H1 (cell line): ENCODE measurements around the gene TMEM59L. TPM values are rescaled to one million over a fixed set of nuclear protein-coding genes. Genes with fewer than 3 reads are reported as not detected.

Experiments used
- CTCF ChIA-PET: fragments of 300-600 bp; sonication (Branson Sonifier 250); formaldehyde crosslinking; loops from one replicate; lab custom pipeline; 2021; ENCODE audit not compliant: partially characterized antibody; lab: Charles Lee
- POLR2A ChIA-PET: fragments of 300-600 bp; sonication (Branson Sonifier 250); formaldehyde crosslinking; loops from one replicate; lab custom pipeline; 2021; ENCODE audit warnings: inconsistent platforms; ENCODE audit not compliant: partially characterized antibody; lab: Charles Lee
- DNase-seq, 2 experiments: peaks; one replicate each; pipeline versions ENCODE4 v3.0.0 to v3.0.0-alpha.2; 2010 to 2022; ENCODE audit warnings: low spot score in 2 of 2, low read depth in 1 of 2, mixed read lengths in 1 of 2
- FAIRE-seq: peaks from 2 replicates; lab custom pipeline; 2011; peaks lifted over from hg19 to GRCh38; lab: Jason Lieb, UNC
- H2AFZ ChIP-seq: 2 replicates; pipeline ENCODE4 v1.8.1; 2012; ENCODE audit warnings: low read length, inconsistent platforms
- H2AK5ac ChIP-seq: 2 replicates; pipeline ENCODE4 v1.6.1; 2013; ENCODE audit warnings: low read depth, low read length
- H2BK120ac ChIP-seq: replicated peaks from 2 replicates; pipeline ENCODE3; 2013; ENCODE audit warnings: low read depth, low read length, inconsistent platforms
- H2BK12ac ChIP-seq: 2 replicates; pipeline ENCODE4 v1.6.1; 2013; ENCODE audit warnings: low read depth, low read length
- H2BK15ac ChIP-seq: 2 replicates; pipeline ENCODE4 v1.6.1; 2013; ENCODE audit warnings: low read length
- H2BK20ac ChIP-seq: 2 replicates; pipeline ENCODE4 v1.6.1; 2013; ENCODE audit warnings: low read length
- H2BK5ac ChIP-seq: 2 replicates; pipeline ENCODE4 v1.6.1; 2013; ENCODE audit warnings: low read depth, low read length
- H3K14ac ChIP-seq: 2 replicates; pipeline ENCODE4 v1.6.1; 2013; ENCODE audit warnings: inconsistent platforms; ENCODE audit not compliant: insufficient read length
- H3K18ac ChIP-seq: 2 replicates; pipeline ENCODE4 v1.6.1; 2013; ENCODE audit warnings: low read length; ENCODE audit errors: extremely low read depth
- H3K23ac ChIP-seq: 2 replicates; pipeline ENCODE4 v1.6.1; 2013; ENCODE audit warnings: inconsistent platforms; ENCODE audit not compliant: insufficient read length
- H3K23me2 ChIP-seq: 2 replicates; pipeline ENCODE4 v1.6.1; 2013; ENCODE audit warnings: low read depth, low read length
- H3K27ac ChIP-seq: 2 replicates; pipeline ENCODE4 v1.6.1; 2011; ENCODE audit warnings: low read depth, low read length, inconsistent platforms
- H3K27me3 ChIP-seq, 4 experiments: replicated peaks in 1 of 4; 1 replicate in 1 of 4; 2 replicates in 3 of 4; pipeline versions ENCODE4 v1.6.1 to v1.8.1; 2011 to 2013; ENCODE audit warnings: low read length in 3 of 4, mild to moderate bottlenecking in 3 of 4, inconsistent platforms in 2 of 4, mixed read lengths in 2 of 4, moderate library complexity in 1 of 4; ENCODE audit not compliant: control insufficient read depth in 3 of 4, insufficient read depth in 3 of 4; ENCODE audit errors: extremely low read depth in 1 of 4
- H3K36me3 ChIP-seq, 4 experiments: 2 replicates each; pipeline versions ENCODE4 v1.6.1 to v1.8.1; 2011 to 2013; ENCODE audit warnings: mild to moderate bottlenecking in 4 of 4, low read length in 3 of 4, moderate library complexity in 2 of 4, control low read depth in 1 of 4, inconsistent platforms in 1 of 4; ENCODE audit not compliant: insufficient read depth in 4 of 4, control insufficient read depth in 2 of 4
- H3K4ac ChIP-seq: replicated peaks from 2 replicates; pipeline ENCODE3; 2013; ENCODE audit warnings: low read length, low read depth, mixed read lengths, inconsistent platforms; ENCODE audit not compliant: insufficient read length
- H3K4me1 ChIP-seq, 4 experiments: replicated peaks in 1 of 4; 1 replicate in 1 of 4; 2 replicates in 3 of 4; pipeline versions ENCODE4 v1.6.1 to v1.8.1; 2011 to 2013; ENCODE audit warnings: low read length in 3 of 4, inconsistent platforms in 2 of 4, mixed read lengths in 1 of 4; ENCODE audit not compliant: insufficient read depth in 4 of 4, control insufficient read depth in 3 of 4
- H3K4me2 ChIP-seq, 2 experiments: 2 replicates each; pipeline versions ENCODE4 v1.6.1 to v1.8.1; 2011 to 2013; ENCODE audit warnings: low read depth in 2 of 2, low read length in 2 of 2, control low read depth in 1 of 2, inconsistent platforms in 1 of 2, mild to moderate bottlenecking in 1 of 2; ENCODE audit not compliant: insufficient read depth in 1 of 2
- H3K4me3 ChIP-seq, 4 experiments: fragments of 200-600, 300-600 bp in 1 of 4; sonication (generic), shearing (Covaris generic), sonication (Bioruptor Twin) in 1 of 4; 2 replicates each; pipeline versions ENCODE4 v1.5.1 to v1.8.1; 2011 to 2016; ENCODE audit warnings: low read length in 4 of 4, low read depth in 3 of 4, control low read depth in 2 of 4, inconsistent platforms in 2 of 4, mild to moderate bottlenecking in 2 of 4, mixed read lengths in 1 of 4, moderate library complexity in 1 of 4; ENCODE audit not compliant: insufficient read depth in 2 of 4; ENCODE audit errors: extremely low read depth in 1 of 4
- H3K56ac ChIP-seq: replicated peaks from 2 replicates; pipeline ENCODE3; 2013; ENCODE audit warnings: low read depth, mild to moderate bottlenecking, mixed read lengths, low read length, inconsistent platforms; ENCODE audit not compliant: insufficient read length
- H3K79me1 ChIP-seq: 2 replicates; pipeline ENCODE4 v1.6.1; 2013; ENCODE audit warnings: low read depth, low read length, control low read depth
- H3K79me2 ChIP-seq, 2 experiments: 2 replicates each; pipeline versions ENCODE4 v1.6.1 to v1.8.1; 2012 to 2013; ENCODE audit warnings: low read length in 2 of 2, mild to moderate bottlenecking in 2 of 2, inconsistent platforms in 1 of 2; ENCODE audit not compliant: insufficient read depth in 2 of 2, control insufficient read depth in 1 of 2
- H3K9ac ChIP-seq, 4 experiments: replicated peaks in 1 of 4; 1 replicate in 1 of 4; 2 replicates in 3 of 4; pipeline versions ENCODE4 v1.6.1 to v1.8.1; 2011 to 2013; ENCODE audit warnings: low read depth in 3 of 4, low read length in 3 of 4, control low read depth in 2 of 4, mild to moderate bottlenecking in 2 of 4, moderate library complexity in 2 of 4, inconsistent platforms in 1 of 4; ENCODE audit errors: extremely low read depth in 1 of 4
- H3K9me3 ChIP-seq, 2 experiments: 2 replicates each; pipeline versions ENCODE4 v1.6.1 to v1.8.1; 2012 to 2013; ENCODE audit warnings: mild to moderate bottlenecking in 2 of 2, moderate library complexity in 2 of 2, control low read depth in 1 of 2, inconsistent platforms in 1 of 2, low read depth in 1 of 2, low read length in 1 of 2, mixed read lengths in 1 of 2; ENCODE audit not compliant: insufficient read depth in 2 of 2
- H4K20me1 ChIP-seq, 2 experiments: replicated peaks in 1 of 2; 2 replicates each; pipeline versions ENCODE3 to v1.8.1; 2011 to 2013; ENCODE audit warnings: inconsistent platforms in 2 of 2, low read length in 2 of 2, mild to moderate bottlenecking in 1 of 2; ENCODE audit not compliant: insufficient read depth in 2 of 2, control insufficient read depth in 1 of 2
- H4K5ac ChIP-seq: 2 replicates; pipeline ENCODE4 v1.6.1; 2013; ENCODE audit warnings: low read length, low read depth, mixed read lengths, inconsistent platforms; ENCODE audit not compliant: insufficient read length
- H4K8ac ChIP-seq: 2 replicates; pipeline ENCODE4 v1.8.0; 2013; ENCODE audit warnings: mild to moderate bottlenecking, moderate library complexity, low read length, inconsistent platforms; ENCODE audit not compliant: insufficient read depth; ENCODE audit errors: extremely low read depth
- H4K91ac ChIP-seq: replicated peaks from 2 replicates; pipeline ENCODE3; 2013; ENCODE audit warnings: low read length, mixed read lengths, inconsistent platforms; ENCODE audit not compliant: insufficient read length
- BRCA1 ChIP-seq: IDR thresholded peaks from 2 replicates; pipeline ENCODE4 v1.6.1; 2012; ENCODE audit warnings: low read depth, low read length, improper control_type of control experiment
- CHD1 ChIP-seq: IDR thresholded peaks from 2 replicates; pipeline ENCODE4 v1.6.1; 2012; ENCODE audit warnings: low read depth, low read length, improper control_type of control experiment
- CHD2 ChIP-seq: IDR thresholded peaks from 2 replicates; pipeline ENCODE4 v1.6.1; 2012; ENCODE audit warnings: low read length, improper control_type of control experiment
- CREB1 ChIP-seq: IDR thresholded peaks from 2 replicates; pipeline ENCODE4 v1.6.1; 2012; ENCODE audit warnings: inconsistent platforms
- JUND ChIP-seq: IDR thresholded peaks from 2 replicates; pipeline ENCODE4 v1.6.1; 2011; ENCODE audit warnings: mild to moderate bottlenecking, improper control_type of control experiment, low read length
- KDM5A ChIP-seq: fragments of 200-600 bp; IDR thresholded peaks from 2 replicates; pipeline ENCODE4 v1.7.1; 2012; ENCODE audit warnings: mild to moderate bottlenecking, low read length, inconsistent platforms, mixed read lengths
- PHF8 ChIP-seq: fragments of 200-600 bp; sonication (generic); conservative IDR thresholded peaks from 2 replicates; pipeline ENCODE4 v1.7.1; 2012; ENCODE audit warnings: low read depth, mild to moderate bottlenecking, inconsistent platforms, low read length, moderate library complexity
- POU5F1 ChIP-seq: IDR thresholded peaks from 2 replicates; pipeline ENCODE4 v1.6.1; 2011; ENCODE audit warnings: low read depth, mild to moderate bottlenecking, low read length, moderate library complexity
- RNF2 ChIP-seq: fragments of 200-900, 300-1000 bp; sonication (generic); IDR thresholded peaks from 2 replicates; pipeline ENCODE4 v1.7.1; 2016; ENCODE audit warnings: borderline replicate concordance, low read depth, mild to moderate bottlenecking, antibody characterized with exemption, low read length; ENCODE audit not compliant: poor library complexity, severe bottlenecking; ENCODE audit errors: missing control alignments
- SAP30 ChIP-seq: fragments of 300-600 bp; sonication (generic); IDR thresholded peaks from 2 replicates; pipeline ENCODE4 v1.7.1; 2012; ENCODE audit warnings: low read length, moderate library complexity, mild to moderate bottlenecking, inconsistent platforms; ENCODE audit not compliant: insufficient read depth, insufficient replicate concordance
- TBP ChIP-seq: IDR thresholded peaks from 2 replicates; pipeline ENCODE4 v1.6.1; 2011; ENCODE audit warnings: low read depth, low read length, improper control_type of control experiment
- TEAD4 ChIP-seq: IDR thresholded peaks from 2 replicates; pipeline ENCODE4 v1.6.1; 2012; ENCODE audit warnings: low read depth, low read length, inconsistent platforms, mixed read lengths
- WGBS, 2 experiments: shearing (Covaris generic) in 1 of 2; methylation state at CpG; one replicate each; pipeline versions ENCODE4 v1.1.6 to v1.1.7; 2013 to 2015; ENCODE audit warnings: low lambda C conversion rate in 2 of 2, mixed read lengths in 2 of 2, inconsistent platforms in 1 of 2, low coverage in 1 of 2, missing lambda C conversion rate in 1 of 2; ENCODE audit not compliant: insufficient replicate concordance in 2 of 2, insufficient coverage in 1 of 2, insufficient read length in 1 of 2; ENCODE audit errors: extremely low coverage in 1 of 2, missing lambda C conversion rate in 1 of 2; 5-methylcytosine and 5-hydroxymethylcytosine counted together
- polyA plus RNA-seq, 7 experiments: library from polyadenylated mRNA; depleted of rRNA in 3 of 7; stranded (reverse) in 5 of 7; unstranded in 2 of 7; fragments of >200 nt in 5 of 7; fragments of 200-250 nt in 2 of 7; gene quantifications; 1 replicate in 5 of 7; 2 replicates in 1 of 7; 4 replicates in 1 of 7; pipeline versions ENCODE4 v1.2.1 to v1.2.3, GENCODE V29; 2011 to 2013; ENCODE audit warnings: missing spikeins in 2 of 7, mixed read lengths in 2 of 7
- total RNA-seq: library from RNA; stranded (reverse); fragmentation: NEBNext Ultra II Directional; extraction: Animal tissue kit (Norgen Biotek cat#: 25700); gene quantifications from 2 replicates; pipeline ENCODE4 v1.2.1, GENCODE V29; 2021
- TF ChIP-seq, protein P1 (sequence below): IDR thresholded peaks from 2 replicates; pipeline ENCODE4 v1.6.1; 2012; ENCODE audit warnings: inconsistent platforms

Gene TMEM59L
- total and polyA plus RNA-seq, 2 of the 8 experiments (the other 6 are each of a cell fraction or from before 2014, with no cell fraction given) = 4.0 to 12.2 TPM

DNA sequence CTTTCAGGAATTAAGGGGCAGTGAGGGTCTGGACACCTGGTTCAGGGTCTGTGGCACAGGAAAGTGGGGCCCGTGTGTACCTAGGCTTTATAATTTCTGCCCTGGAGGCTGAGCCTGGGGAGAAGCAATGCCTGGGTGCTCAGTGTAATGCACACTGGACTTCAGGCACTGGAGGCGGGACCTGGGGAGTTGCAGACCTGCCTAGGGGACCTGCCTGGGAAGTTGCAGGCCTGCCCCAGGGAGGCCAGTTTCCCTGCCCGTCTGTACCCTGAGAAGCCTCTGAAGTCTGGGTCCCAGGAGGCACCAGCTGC, 2.5 kb upstream of the TMEM59L start:
- peak overlapping the region; percentile 96 for H4K91ac ChIP-seq
- H3K9ac ChIP-seq = no peak overlapping the region
- H4K5ac ChIP-seq = no peak overlapping the region
- no peaks in the 10 kb centered on the region for H3K79me1 ChIP-seq
- FAIRE-seq = no peak
- no peak overlapping the region for H3K27ac ChIP-seq
- H4K20me1 ChIP-seq = peaks cover 0 to 17% of the 10 kb centered on the region in 2 experiments
- H3K4me3 ChIP-seq = peak overlapping the region in 3 of 4 experiments; percentile 1 to 75 (median 3); a peak in 2 of 8 replicates
- H3K4ac ChIP-seq = peak overlapping the region; percentile 90
- H3K18ac ChIP-seq = peak overlapping the region; percentile 86; the same call in 1 of the 2 replicates
- no peaks in the 10 kb centered on the region for H3K79me2 ChIP-seq
- peaks cover 0 to 17% (median 0%) of the 10 kb centered on the region in 4 experiments; a peak in 1 of 8 replicates for H3K36me3 ChIP-seq
- peaks cover 28 to 56% (median 38%) of the 10 kb centered on the region in 4 experiments for H3K4me1 ChIP-seq
- H3K23me2 ChIP-seq = peaks cover 24% of the 10 kb centered on the region
- H2BK15ac ChIP-seq = peak overlapping the region; percentile 74
- H3K27me3 ChIP-seq = peaks cover 81 to 96% (median 92%) of the 10 kb centered on the region in 4 experiments
- H2BK120ac ChIP-seq = peak overlapping the region; percentile 75
- peak overlapping the region; percentile 68; the same call in 1 of the 2 replicates for H2BK12ac ChIP-seq
- ChIA-PET POLR2A (interaction anchor here (0.7 to 1.3 kb wide), 6 partner anchors 9 to 65 kb away, joined by 3 to 4 read pairs (median 3); no protein-coding TSS in a partner anchor), CTCF (interaction anchor here (0.5 to 1.7 kb wide), 7 partner anchors 11 to 134 kb away, joined by 3 to 5 read pairs (median 3); no protein-coding TSS in a partner anchor)
- H2AFZ ChIP-seq = no peak overlapping the region
- peak overlapping the region; percentile 77; the same call in 1 of the 2 replicates for H2AK5ac ChIP-seq
- peak overlapping the region; percentile 72; the same call in 1 of the 2 replicates for H2BK20ac ChIP-seq
- H3K56ac ChIP-seq = no peak overlapping the region
- no peak for DNase-seq
- no peaks in the 10 kb centered on the region for H3K9me3 ChIP-seq
- H3K4me2 ChIP-seq = peak overlapping the region; percentile 80 to 95
- H3K23ac ChIP-seq = no peak overlapping the region
- 32% methylated on average over 3 of the region's 3 CpGs; no CpG with 5 or more reads in 1 of the 2 experiments for WGBS, 2 experiments
- H2BK5ac ChIP-seq = peak overlapping the region; percentile 94; the same call in 1 of the 2 replicates
- H4K8ac ChIP-seq = peak overlapping the region; percentile 63
- no peak overlapping the region for H3K14ac ChIP-seq
- no peak for TF ChIP-seq PHF8
- TF ChIP-seq CHD2 = no peak
- TF ChIP-seq KDM5A = no peak
- no peak for TF ChIP-seq CHD1
- TF ChIP-seq, protein P1, sequence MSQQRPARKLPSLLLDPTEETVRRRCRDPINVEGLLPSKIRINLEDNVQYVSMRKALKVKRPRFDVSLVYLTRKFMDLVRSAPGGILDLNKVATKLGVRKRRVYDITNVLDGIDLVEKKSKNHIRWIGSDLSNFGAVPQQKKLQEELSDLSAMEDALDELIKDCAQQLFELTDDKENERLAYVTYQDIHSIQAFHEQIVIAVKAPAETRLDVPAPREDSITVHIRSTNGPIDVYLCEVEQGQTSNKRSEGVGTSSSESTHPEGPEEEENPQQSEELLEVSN = no peak
- TF ChIP-seq RNF2 = no peak
- no peak for TF ChIP-seq TBP
- no peak for TF ChIP-seq TEAD4
- TF ChIP-seq POU5F1 = no peak
- TF ChIP-seq SAP30 = no peak
- no peak for TF ChIP-seq CREB1
- no peak for TF ChIP-seq BRCA1
- TF ChIP-seq JUND = no peak
